Vagina (tissue), 2 donors: Measurements from ENCODE around the gene PRPF6. TPM values are rescaled to one million over a fixed set of nuclear protein-coding genes. Genes with fewer than 3 reads are reported as not detected.

Experiments
- DNase-seq, 2 donors: peaks; one replicate each; pipeline ENCODE4 v3.0.0-alpha.2; 2017; ENCODE audit errors: extremely low spot score in 2 of 2
- H3K27ac ChIP-seq: fragments of 200-600 bp; sonication (generic); one replicate; pipeline ENCODE4 v1.5.1; 2019
- H3K27me3 ChIP-seq: fragments of 200-600 bp; sonication (generic); one replicate; pipeline ENCODE4 v1.5.1; 2019
- H3K36me3 ChIP-seq, 2 donors: fragments of 200-600 bp; sonication (generic); one replicate each; pipeline ENCODE4 v1.5.1; 2017 to 2019
- H3K4me1 ChIP-seq: fragments of 200-600 bp; sonication (generic); one replicate; pipeline ENCODE4 v1.5.1; 2019
- H3K4me3 ChIP-seq, 2 donors: fragments of 200-600 bp; sonication (generic); 1 replicate in 1 of 2; 2 replicates in 1 of 2; pipeline ENCODE4 v1.5.1; 2016 to 2019
- H3K9me3 ChIP-seq: fragments of 200-600 bp; sonication (generic); one replicate; pipeline ENCODE4 v1.5.1; 2019
- POLR2A ChIP-seq, 2 donors: fragments of 450-650 bp; IDR thresholded peaks; one replicate each; pipeline ENCODE4 v1.6.1; 2017; ENCODE audit warnings: antibody characterized with exemption in 2 of 2, mild to moderate bottlenecking in 2 of 2, moderate library complexity in 2 of 2
- POLR2AphosphoS5 ChIP-seq, 2 donors: sonication (generic); formaldehyde crosslinking; IDR thresholded peaks; one replicate each; pipeline ENCODE4 v1.9.0; 2017; ENCODE audit warnings: antibody characterized with exemption in 2 of 2, mild to moderate bottlenecking in 2 of 2, low read depth in 1 of 2; ENCODE audit not compliant: insufficient read depth in 1 of 2
- intact Hi-C: fragments of 100-400 bp; cut with DNase I; formaldehyde crosslinking; loops from one replicate; pipeline ENCODE4 v1.15.1; 2023
- total RNA-seq: library from RNA; depleted of rRNA; stranded (reverse); fragments of >200 nt; gene quantifications from one replicate; pipeline ENCODE4 v1.2.3, GENCODE V29; 2016
- TF ChIP-seq, protein P1 (sequence below), 3 experiments: fragments of 450-650 bp in 2 of 3; fragments of 200-600 bp in 1 of 3; sonication (generic) in 1 of 3; IDR thresholded peaks; one replicate each; pipeline ENCODE4 v1.5.1; 2017 to 2019; ENCODE audit warnings: antibody characterized with exemption in 3 of 3, mild to moderate bottlenecking in 2 of 3, moderate library complexity in 2 of 3

PRPF6 gene
- total RNA-seq, 1 donor from 2014 or later: 50.6 TPM

DNA sequence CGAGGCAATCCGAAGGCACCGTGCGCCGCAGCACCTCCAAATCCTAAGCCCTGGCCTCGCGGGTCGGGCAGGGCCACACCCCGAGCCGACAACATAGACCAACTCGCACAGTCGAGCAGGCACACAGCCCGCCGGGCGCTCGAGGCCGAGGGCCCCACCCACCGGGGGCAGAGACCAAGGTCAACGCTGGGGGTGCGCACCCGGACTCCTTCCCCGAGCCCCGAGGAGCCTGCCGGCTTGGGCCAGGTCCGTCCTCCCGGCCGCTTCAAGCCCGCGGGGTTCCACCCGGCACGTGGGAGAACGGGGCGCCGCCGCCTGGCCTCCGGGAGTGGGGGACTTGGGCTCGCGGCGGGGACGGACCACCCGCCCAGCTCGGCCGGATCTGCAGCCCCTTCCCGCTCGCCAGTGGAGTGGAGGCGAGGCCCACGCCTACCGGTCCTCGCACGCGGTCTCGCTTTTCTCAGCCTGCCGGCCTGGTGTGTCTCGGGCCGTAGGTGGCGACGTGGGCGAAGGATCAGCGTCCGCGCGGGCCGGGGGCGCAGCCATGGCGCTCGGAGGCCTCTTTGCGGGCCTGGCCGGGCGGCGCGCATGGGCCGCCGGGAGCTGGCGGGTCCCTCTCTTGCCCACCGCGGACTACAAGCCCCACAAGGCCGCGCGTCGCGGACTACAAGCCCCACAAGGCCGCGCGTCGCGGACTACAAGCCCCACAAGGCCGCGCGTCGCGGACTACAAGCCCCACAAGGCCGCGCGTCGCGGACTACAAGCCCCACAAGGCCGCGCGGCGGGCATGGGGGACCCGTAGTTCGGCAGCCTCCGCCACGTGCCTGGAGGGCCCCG, 24.9 kb upstream of the PRPF6 start, which contains the start of gene UCKL1:
UCKL1 (minus strand) TSS at position 590 of the 837 bp plus-strand sequence; CDS start at position 546, 44 bp downstream.
- Histone ChIP-seq H3K4me3 (peak within 1 kb of the TSS; percentile 93 to 99), H3K4me1 (peaks cover 63% of the 10 kb centered on the region), H3K27me3 (no peaks in the 10 kb centered on the region), H3K36me3 (peaks cover 0 to 9% of the 10 kb centered on the region in 2 donors), H3K27ac (peak within 1 kb of the TSS; percentile 97), H3K9me3 (no peaks in the 10 kb centered on the region)
- intact Hi-C loops: no loop called here
- DNase-seq: no peak
- TF ChIP-seq, protein P1, sequence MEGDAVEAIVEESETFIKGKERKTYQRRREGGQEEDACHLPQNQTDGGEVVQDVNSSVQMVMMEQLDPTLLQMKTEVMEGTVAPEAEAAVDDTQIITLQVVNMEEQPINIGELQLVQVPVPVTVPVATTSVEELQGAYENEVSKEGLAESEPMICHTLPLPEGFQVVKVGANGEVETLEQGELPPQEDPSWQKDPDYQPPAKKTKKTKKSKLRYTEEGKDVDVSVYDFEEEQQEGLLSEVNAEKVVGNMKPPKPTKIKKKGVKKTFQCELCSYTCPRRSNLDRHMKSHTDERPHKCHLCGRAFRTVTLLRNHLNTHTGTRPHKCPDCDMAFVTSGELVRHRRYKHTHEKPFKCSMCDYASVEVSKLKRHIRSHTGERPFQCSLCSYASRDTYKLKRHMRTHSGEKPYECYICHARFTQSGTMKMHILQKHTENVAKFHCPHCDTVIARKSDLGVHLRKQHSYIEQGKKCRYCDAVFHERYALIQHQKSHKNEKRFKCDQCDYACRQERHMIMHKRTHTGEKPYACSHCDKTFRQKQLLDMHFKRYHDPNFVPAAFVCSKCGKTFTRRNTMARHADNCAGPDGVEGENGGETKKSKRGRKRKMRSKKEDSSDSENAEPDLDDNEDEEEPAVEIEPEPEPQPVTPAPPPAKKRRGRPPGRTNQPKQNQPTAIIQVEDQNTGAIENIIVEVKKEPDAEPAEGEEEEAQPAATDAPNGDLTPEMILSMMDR (IDR thresholded peaks at IDR 0.05): no peak
- TF ChIP-seq POLR2A (IDR thresholded peaks at IDR 0.05) (peak in 1 of 2 donors; percentile 42), POLR2AphosphoS5 (IDR thresholded peaks at IDR 0.05; ENCODE audit: insufficient read depth in 1 of 2, low read depth in 1 of 2) (peak; percentile 69 to 74)

DNA sequence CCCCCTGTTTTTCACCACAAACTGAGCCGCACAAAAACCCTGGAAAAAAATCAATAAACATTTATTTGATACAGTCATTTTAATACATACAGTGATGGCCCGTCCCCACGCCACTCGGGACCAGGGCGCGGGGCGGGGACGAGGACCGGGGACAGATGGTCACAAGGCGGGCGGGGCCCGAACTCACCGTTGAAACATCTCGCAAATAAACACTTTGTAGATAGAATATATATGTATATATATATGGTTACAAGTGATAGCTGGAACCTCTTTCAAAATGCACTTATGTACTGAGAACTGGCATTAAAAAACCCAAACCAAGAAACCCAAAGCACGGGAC, 24.3 kb upstream of the PRPF6 start:
- intact Hi-C loops: no loop called here
- TF ChIP-seq POLR2AphosphoS5 (IDR thresholded peaks at IDR 0.05; ENCODE audit: insufficient read depth in 1 of 2, low read depth in 1 of 2): no peak
- TF ChIP-seq, protein P1 (IDR thresholded peaks at IDR 0.05): no peak
- no peak for TF ChIP-seq POLR2A (IDR thresholded peaks at IDR 0.05)

GRCh38 chr20:63957004-63957689, 23.8 kb upstream of the PRPF6 start:
- H3K4me3 ChIP-seq: peak overlapping the region; percentile 93 to 99
- H3K9me3 ChIP-seq: no peaks in the 10 kb centered on the region
- H3K36me3 ChIP-seq: peaks cover 0 to 20% of the 10 kb centered on the region in 2 donors
- DNase-seq: no peak
- peaks cover 52% of the 10 kb centered on the region for H3K4me1 ChIP-seq
- H3K27ac ChIP-seq: peak overlapping the region; percentile 70
- no peaks in the 10 kb centered on the region for H3K27me3 ChIP-seq
- no peak for TF ChIP-seq POLR2A (IDR thresholded peaks at IDR 0.05)
- TF ChIP-seq, protein P1 (IDR thresholded peaks at IDR 0.05): peak in 1 of 3 experiments; percentile 13
- peak in 1 of 2 donors; percentile 63 for TF ChIP-seq POLR2AphosphoS5 (IDR thresholded peaks at IDR 0.05; ENCODE audit: insufficient read depth in 1 of 2, low read depth in 1 of 2)
- intact Hi-C loops: no loop called here

More for the DNA sequence above, 24.3 kb upstream of the PRPF6 start:
- H3K27me3 ChIP-seq: no peaks in the 10 kb centered on the region
- peaks cover 0 to 14% of the 10 kb centered on the region in 2 donors for H3K36me3 ChIP-seq
- H3K4me1 ChIP-seq: peaks cover 57% of the 10 kb centered on the region
- H3K27ac ChIP-seq: peak overlapping the region; percentile 70
- no peaks in the 10 kb centered on the region for H3K9me3 ChIP-seq
- H3K4me3 ChIP-seq: peak overlapping the region; percentile 93 to 99
- DNase-seq: no peak

- Histone ChIP-seq H3K27me3 (no peaks in the 10 kb centered on the region), H3K4me3 (peak overlapping the region in 1 of 2 donors; percentile 99), H3K9me3 (no peaks in the 10 kb centered on the region), H3K36me3 (peaks cover 0 to 25% of the 10 kb centered on the region in 2 donors), H3K27ac (peak overlapping the region; percentile 70), H3K4me1 (peaks cover 45% of the 10 kb centered on the region)
- no peak for DNase-seq
- TF ChIP-seq POLR2A (IDR thresholded peaks at IDR 0.05) (no peak), POLR2AphosphoS5 (IDR thresholded peaks at IDR 0.05; ENCODE audit: insufficient read depth in 1 of 2, low read depth in 1 of 2) (no peak)
- TF ChIP-seq, protein P1 (IDR thresholded peaks at IDR 0.05): no peak
- intact Hi-C loops: no loop called here
These were observed 23.1 kb upstream of the PRPF6 start for GRCh38 chr20:63957690-63958441.
